IMR-90 (cell line): Measurements from ENCODE around the gene CLDN6. TPM values are rescaled to one million over a fixed set of nuclear protein-coding genes. Genes with fewer than 3 reads are reported as not detected.

Source experiments
- ATAC-seq: fragments of 200-7000 bp; cut with Tn5 transposase; 2 replicates; pipeline ENCODE4 v1.9.1; 2020; ENCODE audit warnings: low read depth, mild to moderate bottlenecking, moderate library complexity
- BruUV-seq: library from RNA; stranded (reverse); fragments of 400-500 nt; replicated peaks from 2 replicates; lab custom pipeline; 2021; lab: Mats Ljungman, UMichigan
- CTCF ChIA-PET: fragments of 300-600 bp; formaldehyde crosslinking; extraction: SDS; loops from one replicate; lab custom pipeline; 2021; ENCODE audit warnings: antibody characterized with exemption; lab: Yijun Ruan, JAX
- POLR2A ChIA-PET: fragments of 300-600 bp; sonication (Branson Sonifier 250); formaldehyde crosslinking; loops from one replicate; lab custom pipeline; 2022; ENCODE audit warnings: antibody characterized with exemption; ENCODE audit not compliant: unreplicated experiment; lab: Charles Lee
- DNase-seq: peaks from one replicate; pipeline ENCODE4 v3.0.0; 2013
- H2AFZ ChIP-seq: replicated peaks from 2 replicates; pipeline ENCODE3; 2013; ENCODE audit warnings: low read length, mild to moderate bottlenecking; ENCODE audit not compliant: poor library complexity
- H2AK5ac ChIP-seq: 2 replicates; pipeline ENCODE4 v1.6.1; 2013; ENCODE audit warnings: low read depth, low read length, inconsistent platforms
- H2AK9ac ChIP-seq: replicated peaks from 2 replicates; pipeline ENCODE3; 2013; ENCODE audit warnings: mild to moderate bottlenecking, low read depth, low read length, moderate library complexity; ENCODE audit not compliant: poor library complexity
- H2BK120ac ChIP-seq: 2 replicates; pipeline ENCODE4 v1.6.1; 2013; ENCODE audit warnings: low read depth, low read length, inconsistent platforms
- H2BK15ac ChIP-seq: 3 replicates; pipeline ENCODE4 v1.6.1; 2013; ENCODE audit warnings: low read depth, low read length, inconsistent platforms
- H2BK20ac ChIP-seq: 2 replicates; pipeline ENCODE4 v1.6.1; 2013; ENCODE audit warnings: low read depth, mild to moderate bottlenecking, inconsistent platforms, low read length, moderate library complexity
- H2BK5ac ChIP-seq: 2 replicates; pipeline ENCODE4 v1.6.1; 2013; ENCODE audit warnings: mild to moderate bottlenecking, low read depth, low read length, inconsistent platforms; ENCODE audit not compliant: poor library complexity, severe bottlenecking
- H3K14ac ChIP-seq: replicated peaks from 2 replicates; pipeline ENCODE4 v1.6.1; 2013; ENCODE audit warnings: low read depth, low read length, inconsistent platforms
- H3K18ac ChIP-seq: 2 replicates; pipeline ENCODE4 v1.6.1; 2013; ENCODE audit warnings: low read depth, low read length, control low read depth
- H3K23ac ChIP-seq: 2 replicates; pipeline ENCODE4 v1.6.1; 2013; ENCODE audit warnings: low read depth, low read length, inconsistent platforms
- H3K27ac ChIP-seq: 2 replicates; pipeline ENCODE4 v1.5.1; 2013; ENCODE audit warnings: mild to moderate bottlenecking, control low read depth, low read length; ENCODE audit not compliant: insufficient read depth
- H3K27me3 ChIP-seq: 2 replicates; pipeline ENCODE4 v1.6.1; 2013; ENCODE audit warnings: low read length; ENCODE audit not compliant: control insufficient read depth, insufficient read depth
- H3K36me3 ChIP-seq: 2 replicates; pipeline ENCODE4 v1.6.1; 2013; ENCODE audit warnings: low read length, mixed read lengths; ENCODE audit not compliant: control insufficient read depth, insufficient read depth
- H3K4ac ChIP-seq: 2 replicates; pipeline ENCODE4 v1.6.1; 2013; ENCODE audit warnings: low read depth, low read length, inconsistent platforms
- H3K4me1 ChIP-seq: 2 replicates; pipeline ENCODE4 v1.6.1; 2013; ENCODE audit warnings: low read length, mixed read lengths; ENCODE audit not compliant: control insufficient read depth, insufficient read depth
- H3K4me2 ChIP-seq: 2 replicates; pipeline ENCODE4 v1.6.1; 2013; ENCODE audit warnings: low read depth, mild to moderate bottlenecking, control low read depth, low read length, moderate library complexity
- H3K4me3 ChIP-seq: 2 replicates; pipeline ENCODE4 v1.5.1; 2013; ENCODE audit warnings: low read depth, mild to moderate bottlenecking, control low read depth, low read length, moderate library complexity; ENCODE audit not compliant: insufficient read depth
- H3K56ac ChIP-seq: 2 replicates; pipeline ENCODE4 v1.6.1; 2013; ENCODE audit warnings: low read length, inconsistent platforms; ENCODE audit not compliant: insufficient read depth; ENCODE audit errors: extremely low read depth
- H3K79me1 ChIP-seq, 2 experiments: 2 replicates each; pipeline ENCODE4 v1.6.1; 2013; ENCODE audit warnings: low read length in 2 of 2, inconsistent platforms in 1 of 2, low read depth in 1 of 2
- H3K9ac ChIP-seq: 2 replicates; pipeline ENCODE4 v1.6.1; 2013; ENCODE audit warnings: low read depth, low read length, control low read depth
- H3K9me1 ChIP-seq: 2 replicates; pipeline ENCODE4 v1.6.1; 2013; ENCODE audit warnings: low read length, inconsistent platforms; ENCODE audit not compliant: insufficient read depth
- H3K9me3 ChIP-seq: 2 replicates; pipeline ENCODE4 v1.6.1; 2013; ENCODE audit warnings: low read length; ENCODE audit not compliant: control insufficient read depth, insufficient read depth
- H4K20me1 ChIP-seq: 2 replicates; pipeline ENCODE4 v1.6.1; 2013; ENCODE audit warnings: low read length, inconsistent platforms; ENCODE audit not compliant: insufficient read depth
- H4K5ac ChIP-seq: 2 replicates; pipeline ENCODE4 v1.6.1; 2013; ENCODE audit warnings: mild to moderate bottlenecking, low read depth, low read length, control low read depth
- H4K8ac ChIP-seq, 2 experiments: 2 replicates each; pipeline ENCODE4 v1.6.1; 2013; ENCODE audit warnings: low read depth in 2 of 2, low read length in 2 of 2, control low read depth in 1 of 2, inconsistent platforms in 1 of 2
- H4K91ac ChIP-seq: 2 replicates; pipeline ENCODE4 v1.6.1; 2013; ENCODE audit warnings: low read depth, low read length, inconsistent platforms; ENCODE audit not compliant: insufficient read depth
- CHD1 ChIP-seq: IDR thresholded peaks from 2 replicates; pipeline ENCODE4 v1.6.1; 2012; ENCODE audit warnings: low read depth, low read length, improper control_type of control experiment
- CTCF ChIP-seq: conservative IDR thresholded peaks from 2 replicates; pipeline ENCODE4 v1.5.1; 2012; ENCODE audit warnings: mild to moderate bottlenecking, low read depth, low read length, improper control_type of control experiment
- MAFK ChIP-seq: IDR thresholded peaks from 2 replicates; pipeline ENCODE4 v1.6.1; 2012; ENCODE audit warnings: low read depth, low read length, improper control_type of control experiment
- MAZ ChIP-seq: IDR thresholded peaks from 2 replicates; pipeline ENCODE4 v1.6.1; 2012; ENCODE audit warnings: low read depth, mild to moderate bottlenecking, low read length, improper control_type of control experiment, moderate library complexity, borderline replicate concordance
- NFE2L2 ChIP-seq: fragments of 150-350 bp; IDR thresholded peaks from 2 replicates; pipeline ENCODE4 v1.6.1; 2016; ENCODE audit warnings: low read depth, mild to moderate bottlenecking, low read length
- POLR2A ChIP-seq: IDR thresholded peaks from 2 replicates; pipeline ENCODE4 v1.6.1; 2012; ENCODE audit warnings: mild to moderate bottlenecking, low read depth, low read length
- RAD21 ChIP-seq: IDR thresholded peaks from 2 replicates; pipeline ENCODE4 v1.6.1; 2012; ENCODE audit warnings: low read length, improper control_type of control experiment
- RCOR1 ChIP-seq: IDR thresholded peaks from 2 replicates; pipeline ENCODE4 v1.6.1; 2012; ENCODE audit warnings: mild to moderate bottlenecking, low read length, improper control_type of control experiment; ENCODE audit not compliant: insufficient replicate concordance
- RFX5 ChIP-seq: IDR thresholded peaks from 2 replicates; pipeline ENCODE4 v1.8.0; 2012; ENCODE audit warnings: low read depth, mild to moderate bottlenecking, low read length, moderate library complexity
- SMC3 ChIP-seq: fragments of 150-350 bp; IDR thresholded peaks from 2 replicates; pipeline ENCODE4 v1.6.1; 2016; ENCODE audit warnings: low read depth, mild to moderate bottlenecking, antibody characterized with exemption, low read length, moderate library complexity
- USF2 ChIP-seq: fragments of 150-350 bp; IDR thresholded peaks from 2 replicates; pipeline ENCODE4 v1.6.1; 2017; ENCODE audit warnings: mild to moderate bottlenecking, antibody characterized with exemption, low read length, low read depth
- WGBS, 2 experiments: methylation state at CpG; one replicate each; pipeline versions ENCODE4 v1.1.5 to v1.1.7; 2013; ENCODE audit warnings: missing lambda C conversion rate in 2 of 2; ENCODE audit not compliant: insufficient read length in 1 of 2; ENCODE audit errors: extremely low coverage in 2 of 2; 5-methylcytosine and 5-hydroxymethylcytosine counted together
- dilution Hi-C: fragments of 300-500 bp; cut with HindIII; formaldehyde crosslinking; loops from one replicate; pipeline ENCODE4 v1.14.3; 2018; ENCODE audit warnings: low sequenced_read_pairs; ENCODE audit not compliant: unreplicated experiment
- in situ Hi-C: fragments of 300-500 bp; cut with MboI; formaldehyde crosslinking; loops from 3 replicates; pipeline ENCODE4 v1.14.3; 2019; ENCODE audit warnings: low sequenced_read_pairs, inconsistent platforms, mixed read lengths
- intact Hi-C: fragments of 100-400 bp; cut with micrococcal nuclease; formaldehyde crosslinking; loops from 2 replicates; pipeline ENCODE4 v1.10.0; 2022
- polyA plus RNA-seq, 3 experiments: library from polyadenylated mRNA; depleted of rRNA; stranded (reverse); fragments of >200 nt; gene quantifications; 2 replicates each; pipeline ENCODE4 v1.2.3, GENCODE V29; 2012; ENCODE audit warnings: low replicate concordance in 1 of 3
- total RNA-seq: library from RNA; depleted of rRNA; stranded (reverse); fragments of >200 nt; gene quantifications from 2 replicates; pipeline ENCODE4 v1.2.3, GENCODE V29; 2012

The CLDN6 gene
- total and polyA plus RNA-seq, 2 of the 4 experiments (the other 2 are of a cell fraction): 0.14 TPM; not detected in 1

- ChIA-PET CTCF (interaction anchor here (1.0 to 2.2 kb wide), 2 partner anchors 17 to 72 kb away, joined by 4 to 9 read pairs; no protein-coding TSS in a partner anchor), POLR2A (no interaction called here)
- DNase-seq: no peak
- Histone ChIP-seq H4K20me1 (no peaks in the 10 kb centered on the region; the same call in 1 of the 2 replicates), H2AFZ (no peak overlapping the region), H3K4ac (no peak overlapping the region), H2BK15ac (no peak overlapping the region), H3K4me1 (peaks cover 5% of the 10 kb centered on the region), H2BK120ac (no peak overlapping the region), H3K4me3 (no peak overlapping the region), H2AK5ac (no peak overlapping the region), H2BK20ac (no peak overlapping the region), H2BK5ac (no peak overlapping the region), H3K9me1 (peaks cover 10% of the 10 kb centered on the region), H3K27ac (no peak overlapping the region), H3K79me1 (peaks cover 0 to 16% of the 10 kb centered on the region in 2 experiments; a peak in 1 of 4 replicates), H3K4me2 (no peak overlapping the region), H3K23ac (no peak overlapping the region), H3K9me3 (no peaks in the 10 kb centered on the region), H3K27me3 (no peaks in the 10 kb centered on the region), H4K8ac (no peak overlapping the region), H4K91ac (no peak overlapping the region), H3K56ac (no peak overlapping the region), H4K5ac (no peak overlapping the region), H2AK9ac (no peak overlapping the region), H3K36me3 (no peaks in the 10 kb centered on the region), H3K14ac (no peak overlapping the region), H3K9ac (no peak overlapping the region), H3K18ac (no peak overlapping the region)
- 82% methylated on average over 2 of the region's 22 CpGs; no CpG with 5 or more reads in 1 of the 2 experiments for WGBS, 2 experiments
- TF ChIP-seq RCOR1: no peak
- TF ChIP-seq MAZ: no peak
- no peak for TF ChIP-seq CHD1
- TF ChIP-seq USF2: no peak
- no peak for TF ChIP-seq SMC3
- no peak for TF ChIP-seq NFE2L2
- no peak for TF ChIP-seq CTCF
- TF ChIP-seq MAFK: no peak
- TF ChIP-seq RFX5: no peak
- no peak for TF ChIP-seq POLR2A
- no peak for TF ChIP-seq RAD21
- BruUV-seq: no TSS peak
- intact Hi-C loops: loop anchor here (2.0 kb wide), 1 partner anchor 49 kb away; no protein-coding TSS in a partner anchor
- no peak for ATAC-seq
- dilution Hi-C loops: no loop called here
- in situ Hi-C loops: no loop called here
Observed at GRCh38 chr16:3057181-3058138, 39.5 kb upstream of the CLDN6 start.
